Daoy (cell line): ENCODE results near the gene TMEM154. TPM values are rescaled to one million over a fixed set of nuclear protein-coding genes. Genes with fewer than 3 reads are reported as not detected.
A peak's percentile ranks its signal among the peaks of the same experiment; 100 is the strongest.

Source experiments
- DNase-seq: peaks from one replicate; pipeline ENCODE4 v3.0.0-alpha.2; 2015; ENCODE audit warnings: low read depth
- total RNA-seq: library from RNA; depleted of rRNA; stranded (reverse); fragments of >200 nt; shearing (Covaris generic); gene quantifications from 2 replicates; pipeline ENCODE4 v1.2.3, GENCODE V29; 2014

The TMEM154 gene
- total RNA-seq, 1 experiment from 2014 or later, result 2.6 TPM

- peak; percentile 59 for DNase-seq
Measured at GRCh38 chr4:152696764-152697261, 17.0 kb upstream of the TMEM154 start.

GRCh38 chr4:152693871-152694270, 14.1 kb upstream of the TMEM154 start:
- DNase-seq, result no peak

GRCh38 chr4:152691761-152692160, 12.0 kb upstream of the TMEM154 start:
- DNase-seq, result no peak

GRCh38 chr4:152690706-152691651, 11.2 kb upstream of the TMEM154 start:
- no peak for DNase-seq

- DNase-seq, result no peak
Measured at GRCh38 chr4:152689615-152690501, 10.1 kb upstream of the TMEM154 start.

- no peak for DNase-seq
Measured at GRCh38 chr4:152687974-152688599, 8.3 kb upstream of the TMEM154 start.

GRCh38 chr4:152686452-152687013, 6.7 kb upstream of the TMEM154 start:
- no peak for DNase-seq

GRCh38 chr4:152684587-152684986, 4.8 kb upstream of the TMEM154 start:
- no peak for DNase-seq

GRCh38 chr4:152684007-152684406, 4.2 kb upstream of the TMEM154 start:
- DNase-seq, result no peak

- DNase-seq, result no peak
Measured at GRCh38 chr4:152682143-152682941, 2.5 kb upstream of the TMEM154 start.

- DNase-seq, result peak; percentile 67
Measured at GRCh38 chr4:152680988-152681603, 1.3 kb upstream of the TMEM154 start.

- no peak for DNase-seq
Measured at GRCh38 chr4:152678841-152679240, 956 bp downstream of the TMEM154 start.

- no peak for DNase-seq
Measured at GRCh38 chr4:152677117-152677516, 2.7 kb downstream of the TMEM154 start.

GRCh38 chr4:152676052-152676854, 3.5 kb downstream of the TMEM154 start:
- no peak for DNase-seq

- DNase-seq, result no peak
Measured at GRCh38 chr4:152674359-152674758, 5.4 kb downstream of the TMEM154 start.

GRCh38 chr4:152673489-152673888, 6.3 kb downstream of the TMEM154 start:
- no peak for DNase-seq

- no peak for DNase-seq
Measured at GRCh38 chr4:152672206-152673092, 7.3 kb downstream of the TMEM154 start.

GRCh38 chr4:152668338-152668964, 11.3 kb downstream of the TMEM154 start:
- no peak for DNase-seq
